Measurements from ENCODE around the gene RNASE11. TPM values are rescaled to one million over a fixed set of nuclear protein-coding genes. Genes with fewer than 3 reads are reported as not detected.
"Not testable (repeated sequence)": the region's sequence is repeated elsewhere in the genome, so short reads cannot be mapped to it uniquely, and the experiment has no call there.

RNASE11 gene
- polyA plus RNA-seq, 2 of the 4 experiments (the other 2 are of a cell fraction), result not detected

DNA sequence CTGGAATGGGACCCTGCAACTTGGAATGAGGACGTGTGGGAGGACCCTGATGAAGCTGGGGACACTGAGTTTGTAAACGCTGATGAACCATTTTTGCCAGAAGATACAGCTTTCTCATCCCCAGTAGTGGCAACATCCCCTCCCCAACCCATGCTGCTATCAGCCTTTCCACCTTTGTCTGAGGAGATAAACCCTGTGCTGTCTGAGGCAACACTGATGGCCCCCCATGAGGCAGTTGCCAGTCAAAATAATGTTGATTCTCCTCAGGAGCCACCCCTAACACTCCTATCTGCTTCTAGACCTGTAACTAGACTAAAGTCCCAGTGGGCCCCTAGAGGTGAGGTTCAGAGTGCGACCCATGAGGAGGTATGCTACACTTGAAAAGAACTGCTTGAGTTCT is 19.4 kb downstream of the RNASE11 start (continued):
- TF ChIP-seq, protein P1, sequence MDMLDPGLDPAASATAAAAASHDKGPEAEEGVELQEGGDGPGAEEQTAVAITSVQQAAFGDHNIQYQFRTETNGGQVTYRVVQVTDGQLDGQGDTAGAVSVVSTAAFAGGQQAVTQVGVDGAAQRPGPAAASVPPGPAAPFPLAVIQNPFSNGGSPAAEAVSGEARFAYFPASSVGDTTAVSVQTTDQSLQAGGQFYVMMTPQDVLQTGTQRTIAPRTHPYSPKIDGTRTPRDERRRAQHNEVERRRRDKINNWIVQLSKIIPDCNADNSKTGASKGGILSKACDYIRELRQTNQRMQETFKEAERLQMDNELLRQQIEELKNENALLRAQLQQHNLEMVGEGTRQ (IDR thresholded peaks at IDR 0.05), result no peak
- TF ChIP-seq KDM5A (IDR thresholded peaks at IDR 0.05) (no peak), HOXA7 (CRISPR knock-in tag; IDR thresholded peaks at IDR 0.05) (no peak), EHF (CRISPR knock-in tag; IDR thresholded peaks at IDR 0.05) (no peak), JUNB (IDR thresholded peaks at IDR 0.05) (no peak), CHD4 (IDR thresholded peaks at IDR 0.05; ENCODE audit: borderline replicate concordance) (no peak), HOXB13 (CRISPR knock-in tag; IDR thresholded peaks at IDR 0.05; ENCODE audit: low read depth) (no peak), MAZ (IDR thresholded peaks at IDR 0.05; ENCODE audit: borderline replicate concordance, low read depth, low read length) (no peak), EHMT2 (IDR thresholded peaks at IDR 0.05; ENCODE audit: low read depth) (no peak)
- TF ChIP-seq, protein P2, sequence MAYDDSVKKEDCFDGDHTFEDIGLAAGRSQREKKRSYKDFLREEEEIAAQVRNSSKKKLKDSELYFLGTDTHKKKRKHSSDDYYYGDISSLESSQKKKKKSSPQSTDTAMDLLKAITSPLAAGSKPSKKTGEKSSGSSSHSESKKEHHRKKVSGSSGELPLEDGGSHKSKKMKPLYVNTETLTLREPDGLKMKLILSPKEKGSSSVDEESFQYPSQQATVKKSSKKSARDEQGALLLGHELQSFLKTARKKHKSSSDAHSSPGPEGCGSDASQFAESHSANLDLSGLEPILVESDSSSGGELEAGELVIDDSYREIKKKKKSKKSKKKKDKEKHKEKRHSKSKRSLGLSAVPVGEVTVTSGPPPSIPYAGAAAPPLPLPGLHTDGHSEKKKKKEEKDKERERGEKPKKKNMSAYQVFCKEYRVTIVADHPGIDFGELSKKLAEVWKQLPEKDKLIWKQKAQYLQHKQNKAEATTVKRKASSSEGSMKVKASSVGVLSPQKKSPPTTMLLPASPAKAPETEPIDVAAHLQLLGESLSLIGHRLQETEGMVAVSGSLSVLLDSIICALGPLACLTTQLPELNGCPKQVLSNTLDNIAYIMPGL (CRISPR knock-in tag; IDR thresholded peaks at IDR 0.05; ENCODE audit: borderline replicate concordance), result no peak

- H3K9me3 ChIP-seq, result peaks cover 14% of the 10 kb centered on the region
- H3K4me3 ChIP-seq; H3K27ac ChIP-seq; DNase-seq (ENCODE audit: low read depth in 1 of 2, low spot score in 1 of 2); POLR2A ChIA-PET; ATAC-seq; H3K4me1 ChIP-seq; H3K4me2 ChIP-seq; FAIRE-seq: not testable (repeated sequence)
- 0% methylated on average over 1 of the region's 1 CpG for WGBS (ENCODE audit: missing lambda C conversion rate)
- CTCF ChIA-PET, result interaction anchor here (1.4 kb wide), 1 partner anchor 36 kb away, joined by 6 read pairs; no protein-coding TSS in a partner anchor
Observed at GRCh38 chr14:20567199-20567598, 20.6 kb downstream of the RNASE11 start.

GRCh38 chr14:20564501-20564997 is 23.3 kb downstream of the RNASE11 start:
- no peak overlapping the region for H3K4me2 ChIP-seq
- no peaks in the 10 kb centered on the region for H3K4me1 ChIP-seq
- H3K27ac ChIP-seq, result no peak overlapping the region
- WGBS (ENCODE audit: missing lambda C conversion rate), result 33% methylated on average over 2 of the region's 2 CpGs
- CTCF ChIA-PET, result no interaction called here
- TF ChIP-seq E2F6 (IDR thresholded peaks at IDR 0.05; ENCODE audit: borderline replicate concordance, low read depth), result no peak
- no peak for TF ChIP-seq TP53 (CRISPR knock-in tag; IDR thresholded peaks at IDR 0.05)
- no peak for TF ChIP-seq CBX8 (IDR thresholded peaks at IDR 0.05)
- no peak for TF ChIP-seq HOXB13 (CRISPR knock-in tag; IDR thresholded peaks at IDR 0.05; ENCODE audit: low read depth)
- TF ChIP-seq EP300 (IDR thresholded peaks at IDR 0.05), result no peak
- no peak for TF ChIP-seq EHMT2 (IDR thresholded peaks at IDR 0.05; ENCODE audit: low read depth)
- no peak for TF ChIP-seq HEYL (CRISPR knock-in tag; IDR thresholded peaks at IDR 0.05)
- no peak for TF ChIP-seq ESRRA (IDR thresholded peaks at IDR 0.05; ENCODE audit: borderline replicate concordance, low read length)
- no peak for TF ChIP-seq MAFK (IDR thresholded peaks at IDR 0.05; ENCODE audit: partially characterized antibody)
- TF ChIP-seq, protein P1 (IDR thresholded peaks at IDR 0.05), result no peak
- TF ChIP-seq SREBF2 (IDR thresholded peaks at IDR 0.05), result no peak
- TF ChIP-seq, protein P3, sequence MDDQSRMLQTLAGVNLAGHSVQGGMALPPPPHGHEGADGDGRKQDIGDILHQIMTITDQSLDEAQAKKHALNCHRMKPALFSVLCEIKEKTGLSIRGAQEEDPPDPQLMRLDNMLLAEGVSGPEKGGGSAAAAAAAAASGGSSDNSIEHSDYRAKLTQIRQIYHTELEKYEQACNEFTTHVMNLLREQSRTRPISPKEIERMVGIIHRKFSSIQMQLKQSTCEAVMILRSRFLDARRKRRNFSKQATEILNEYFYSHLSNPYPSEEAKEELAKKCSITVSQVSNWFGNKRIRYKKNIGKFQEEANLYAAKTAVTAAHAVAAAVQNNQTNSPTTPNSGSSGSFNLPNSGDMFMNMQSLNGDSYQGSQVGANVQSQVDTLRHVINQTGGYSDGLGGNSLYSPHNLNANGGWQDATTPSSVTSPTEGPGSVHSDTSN (IDR thresholded peaks at IDR 0.05), result no peak
- no peak for TF ChIP-seq HDAC2 (IDR thresholded peaks at IDR 0.05)
- FAIRE-seq (no peak), DNase-seq (ENCODE audit: low read depth in 1 of 2, low spot score in 1 of 2) (no peak), ATAC-seq (no peak)
- H3K4me3 ChIP-seq, result no peak overlapping the region
- peaks cover 14% of the 10 kb centered on the region for H3K9me3 ChIP-seq
- POLR2A ChIA-PET, result no interaction called here

All from A549 (cell line).